SU-DHL-6 (cell line): ENCODE data around the gene MAGEB3.

Experiments
- EZH2phosphoT487 ChIP-seq: fragments of 200-600 bp; sonication (generic), shearing (Covaris generic); conservative IDR thresholded peaks from 2 replicates; pipeline ENCODE4 v1.6.1; 2018; ENCODE audit warnings: mild to moderate bottlenecking, antibody characterized with exemption, low read length, moderate library complexity, mixed read lengths
- TF ChIP-seq, protein P1 (sequence below): fragments of 200-600 bp; sonication (generic); IDR thresholded peaks from one replicate; pipeline ENCODE4 v1.5.1; 2017; ENCODE audit warnings: antibody characterized with exemption, mild to moderate bottlenecking, low read length, moderate library complexity; ENCODE audit not compliant: insufficient read depth, poor library complexity, severe bottlenecking

DNA sequence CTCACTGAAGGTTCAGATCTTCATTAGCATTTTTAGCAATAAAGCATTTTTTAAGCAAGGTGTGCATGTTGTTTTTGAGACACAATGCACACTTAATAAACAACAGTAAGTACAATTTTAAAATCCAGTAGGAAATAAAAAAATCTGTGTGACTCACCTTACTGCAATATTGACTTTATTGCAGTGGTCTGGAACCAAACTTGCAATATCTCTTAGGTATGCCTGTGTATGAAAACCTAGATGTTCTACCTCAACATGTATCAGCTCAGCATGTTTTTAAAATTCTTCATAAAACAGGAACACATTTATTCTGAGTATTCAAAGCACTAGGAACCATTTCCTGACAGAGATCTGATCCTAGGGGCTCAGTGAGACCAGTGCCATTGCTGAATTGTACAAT lies 52.1 kb downstream of the MAGEB3 start:
- TF ChIP-seq, protein P1, sequence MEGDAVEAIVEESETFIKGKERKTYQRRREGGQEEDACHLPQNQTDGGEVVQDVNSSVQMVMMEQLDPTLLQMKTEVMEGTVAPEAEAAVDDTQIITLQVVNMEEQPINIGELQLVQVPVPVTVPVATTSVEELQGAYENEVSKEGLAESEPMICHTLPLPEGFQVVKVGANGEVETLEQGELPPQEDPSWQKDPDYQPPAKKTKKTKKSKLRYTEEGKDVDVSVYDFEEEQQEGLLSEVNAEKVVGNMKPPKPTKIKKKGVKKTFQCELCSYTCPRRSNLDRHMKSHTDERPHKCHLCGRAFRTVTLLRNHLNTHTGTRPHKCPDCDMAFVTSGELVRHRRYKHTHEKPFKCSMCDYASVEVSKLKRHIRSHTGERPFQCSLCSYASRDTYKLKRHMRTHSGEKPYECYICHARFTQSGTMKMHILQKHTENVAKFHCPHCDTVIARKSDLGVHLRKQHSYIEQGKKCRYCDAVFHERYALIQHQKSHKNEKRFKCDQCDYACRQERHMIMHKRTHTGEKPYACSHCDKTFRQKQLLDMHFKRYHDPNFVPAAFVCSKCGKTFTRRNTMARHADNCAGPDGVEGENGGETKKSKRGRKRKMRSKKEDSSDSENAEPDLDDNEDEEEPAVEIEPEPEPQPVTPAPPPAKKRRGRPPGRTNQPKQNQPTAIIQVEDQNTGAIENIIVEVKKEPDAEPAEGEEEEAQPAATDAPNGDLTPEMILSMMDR: no peak
- TF ChIP-seq EZH2phosphoT487: no peak
